CD8-positive, alpha-beta memory T cell (primary cell): ENCODE data around the gene DPM3. TPM values are rescaled to one million over a fixed set of nuclear protein-coding genes. Genes with fewer than 3 reads are reported as not detected.

Source experiments
- CTCF ChIA-PET: fragments of 350-600 bp; sonication (Branson Sonifier 250); formaldehyde crosslinking; loops from one replicate; lab custom pipeline; 2021; ENCODE audit warnings: antibody characterized with exemption; lab: Charles Lee
- POLR2A ChIA-PET: fragments of 350-600 bp; sonication (Branson Sonifier 250); formaldehyde crosslinking; loops from one replicate; lab custom pipeline; 2021; ENCODE audit warnings: antibody characterized with exemption; lab: Charles Lee
- DNase-seq, 5 donors: peaks; one replicate each; pipeline versions ENCODE4 v3.0.0 to v3.0.0-alpha.2; 2020 to 2022; ENCODE audit warnings: mixed read lengths in 1 of 5
- H3K27ac ChIP-seq: one replicate; pipeline ENCODE4 v1.7.0; 2013; ENCODE audit warnings: low read depth, mild to moderate bottlenecking, low read length, moderate library complexity
- H3K27me3 ChIP-seq: 2 replicates; pipeline ENCODE4 v1.7.0; 2013; ENCODE audit warnings: low read length, mild to moderate bottlenecking; ENCODE audit not compliant: insufficient read depth, poor library complexity, severe bottlenecking
- H3K36me3 ChIP-seq: 2 replicates; pipeline ENCODE4 v1.7.0; 2013; ENCODE audit warnings: mild to moderate bottlenecking, low read length, moderate library complexity; ENCODE audit not compliant: insufficient read depth
- H3K4me1 ChIP-seq: 2 replicates; pipeline ENCODE4 v1.7.0; 2013; ENCODE audit warnings: mild to moderate bottlenecking, low read length, moderate library complexity; ENCODE audit not compliant: insufficient read depth
- H3K4me3 ChIP-seq: 2 replicates; pipeline ENCODE4 v1.7.0; 2013; ENCODE audit warnings: mild to moderate bottlenecking, low read length
- H3K9me3 ChIP-seq: 2 replicates; pipeline ENCODE4 v1.7.0; 2013; ENCODE audit warnings: mild to moderate bottlenecking, low read length
- H3K27ac Mint-ChIP-seq, 8 donors: one replicate each; pipeline ENCODE4 v1.8.0; 2020 to 2021; ENCODE audit warnings: mixed read lengths in 8 of 8, mild to moderate bottlenecking in 6 of 8, inconsistent platforms in 3 of 8, moderate library complexity in 3 of 8
- H3K27me3 Mint-ChIP-seq, 2 donors: one replicate each; pipeline ENCODE4 v1.8.0; 2020 to 2021; ENCODE audit warnings: mixed read lengths in 2 of 2, mild to moderate bottlenecking in 1 of 2, moderate library complexity in 1 of 2
- H3K36me3 Mint-ChIP-seq, 3 donors: one replicate each; pipeline ENCODE4 v1.8.0; 2020 to 2021; ENCODE audit warnings: mixed read lengths in 3 of 3, inconsistent platforms in 1 of 3, mild to moderate bottlenecking in 1 of 3
- H3K4me1 Mint-ChIP-seq, 3 donors: one replicate each; pipeline ENCODE4 v1.8.0; 2020 to 2021; ENCODE audit warnings: mixed read lengths in 3 of 3, inconsistent platforms in 1 of 3, mild to moderate bottlenecking in 1 of 3
- H3K4me3 Mint-ChIP-seq, 7 donors: one replicate each; pipeline ENCODE4 v1.8.0; 2020 to 2021; ENCODE audit warnings: mixed read lengths in 7 of 7, mild to moderate bottlenecking in 6 of 7, moderate library complexity in 4 of 7, inconsistent platforms in 2 of 7
- H3K9me3 Mint-ChIP-seq, 5 donors: one replicate each; pipeline ENCODE4 v1.8.0; 2020 to 2022; ENCODE audit warnings: mixed read lengths in 5 of 5, mild to moderate bottlenecking in 3 of 5, moderate library complexity in 2 of 5, inconsistent platforms in 1 of 5
- polyA plus RNA-seq: library from polyadenylated mRNA; unstranded; fragments of 300-500 nt; fragmentation: Illumina TruSeq; gene quantifications from one replicate; pipeline ENCODE4 v1.2.3, GENCODE V29; 2021
- total RNA-seq, 2 experiments: library from RNA; stranded (reverse); gene quantifications; one replicate each; pipeline ENCODE4 v1.2.3, GENCODE V29; 2021

Gene DPM3
- total and polyA plus RNA-seq, 3 experiments from 2014 or later = 38.9 to 120 (median 40.9) TPM

- no peak overlapping the region for H3K4me3 ChIP-seq
- Mint-ChIP-seq H3K4me3 (peak overlapping the region in 5 of 7 donors; percentile 16 to 80 (median 44)), H3K27me3 (peaks cover 9 to 19% of the 10 kb centered on the region in 2 donors), H3K4me1 (peaks cover 26 to 37% (median 35%) of the 10 kb centered on the region in 3 donors), H3K9me3 (no peaks in the 10 kb centered on the region), H3K27ac (peak overlapping the region in 2 of 8 donors; percentile 2 to 30), H3K36me3 (peaks cover 0 to 10% (median 3%) of the 10 kb centered on the region in 3 donors)
- ChIA-PET CTCF (interaction anchor here (2.1 kb wide), 2 partner anchors 31 to 50 kb away, joined by 9 to 16 read pairs; partner anchors contain the start of gene KRTCAP2), POLR2A (no interaction called here)
- no peaks in the 10 kb centered on the region for H3K36me3 ChIP-seq
- DNase-seq = no peak
- no peaks in the 10 kb centered on the region for H3K27me3 ChIP-seq
- no peak overlapping the region for H3K27ac ChIP-seq
- H3K4me1 ChIP-seq = peaks cover 16% of the 10 kb centered on the region
- no peaks in the 10 kb centered on the region for H3K9me3 ChIP-seq
Measured at GRCh38 chr1:155141749-155142148, 1.4 kb upstream of the DPM3 start.

GRCh38 chr1:155140630-155140953 is 261 bp upstream of the DPM3 start:
- no peak for DNase-seq
- Histone ChIP-seq H3K27me3 (no peaks in the 10 kb centered on the region), H3K4me1 (peaks cover 18% of the 10 kb centered on the region), H3K27ac (no peak overlapping the region), H3K9me3 (no peaks in the 10 kb centered on the region), H3K4me3 (peak overlapping the region; percentile 90), H3K36me3 (no peaks in the 10 kb centered on the region)
- no peaks in the 10 kb centered on the region for H3K9me3 Mint-ChIP-seq
- H3K4me1 Mint-ChIP-seq = peaks cover 30 to 42% (median 41%) of the 10 kb centered on the region in 3 donors
- peak overlapping the region; percentile 82 to 98 (median 94) for H3K27ac Mint-ChIP-seq
- H3K27me3 Mint-ChIP-seq = peaks cover 8 to 11% of the 10 kb centered on the region in 2 donors
- H3K4me3 Mint-ChIP-seq = peak overlapping the region; percentile 89 to 100 (median 98)
- CTCF ChIA-PET = interaction anchor here (1.4 to 1.5 kb wide), 4 partner anchors 9 to 56 kb away, joined by 3 to 5 read pairs (median 4); partner anchors contain the start of gene KRTCAP2
- H3K36me3 Mint-ChIP-seq = peaks cover 0 to 15% (median 3%) of the 10 kb centered on the region in 3 donors
- POLR2A ChIA-PET = no interaction called here

- no peaks in the 10 kb centered on the region for H3K9me3 Mint-ChIP-seq
- ChIA-PET CTCF (interaction anchor here (1.4 to 1.8 kb wide), 2 partner anchors 36 to 47 kb away, joined by 4 to 6 read pairs; partner anchors contain the start of gene KRTCAP2), POLR2A (no interaction called here)
- Histone ChIP-seq H3K36me3 (no peaks in the 10 kb centered on the region), H3K27ac (peak overlapping the region; percentile 93), H3K4me3 (peak overlapping the region; percentile 44), H3K9me3 (no peaks in the 10 kb centered on the region), H3K4me1 (peaks cover 25% of the 10 kb centered on the region), H3K27me3 (no peaks in the 10 kb centered on the region)
- H3K27ac Mint-ChIP-seq = peak overlapping the region; percentile 94 to 100 (median 99)
- DNase-seq = no peak
- peak overlapping the region; percentile 94 to 100 (median 98) for H3K4me3 Mint-ChIP-seq
- peaks cover 0 to 5% of the 10 kb centered on the region in 2 donors for H3K27me3 Mint-ChIP-seq
- peaks cover 41 to 54% (median 54%) of the 10 kb centered on the region in 3 donors for H3K4me1 Mint-ChIP-seq
- H3K36me3 Mint-ChIP-seq = peaks cover 0 to 21% (median 3%) of the 10 kb centered on the region in 3 donors
Measured at GRCh38 chr1:155137154-155137949, 3.0 kb downstream of the DPM3 start.

GRCh38 chr1:155136748-155137147 is 3.6 kb downstream of the DPM3 start:
- H3K27me3 ChIP-seq = no peaks in the 10 kb centered on the region
- H3K9me3 ChIP-seq = no peaks in the 10 kb centered on the region
- peak overlapping the region; percentile 94 to 100 (median 99) for H3K27ac Mint-ChIP-seq
- peak overlapping the region; percentile 94 to 100 (median 97) for H3K4me3 Mint-ChIP-seq
- DNase-seq = peak in 1 of 5 donors; percentile 37
- peaks cover 0 to 21% (median 1%) of the 10 kb centered on the region in 3 donors for H3K36me3 Mint-ChIP-seq
- POLR2A ChIA-PET = interaction anchor here (0.9 kb wide), 1 partner anchor 36 kb away, joined by 5 read pairs; the partner anchor contains the start of gene KRTCAP2
- H3K27me3 Mint-ChIP-seq = peaks cover 0 to 3% of the 10 kb centered on the region in 2 donors
- peak overlapping the region; percentile 93 for H3K27ac ChIP-seq
- H3K4me3 ChIP-seq = peak overlapping the region; percentile 44
- H3K9me3 Mint-ChIP-seq = no peaks in the 10 kb centered on the region
- H3K4me1 ChIP-seq = peaks cover 25% of the 10 kb centered on the region
- peaks cover 41 to 54% (median 54%) of the 10 kb centered on the region in 3 donors for H3K4me1 Mint-ChIP-seq
- CTCF ChIA-PET = interaction anchor here (0.6 to 1.8 kb wide), 5 partner anchors 36 to 57 kb away, joined by 3 to 6 read pairs (median 3); partner anchors contain the start of gene KRTCAP2
- no peaks in the 10 kb centered on the region for H3K36me3 ChIP-seq

GRCh38 chr1:155135415-155136028 is 4.8 kb downstream of the DPM3 start, which contains the start of gene SLC50A1:
TSS of gene SLC50A1 (plus strand) at chr1:155135852. CDS start at chr1:155135912, 60 bp downstream.
- Mint-ChIP-seq H3K27ac (peak within 1 kb of the TSS; percentile 94 to 100 (median 99)), H3K4me1 (peaks cover 39 to 52% (median 52%) of the 10 kb centered on the region in 3 donors), H3K36me3 (peaks cover 0 to 21% (median 1%) of the 10 kb centered on the region in 3 donors), H3K27me3 (peaks cover 5 to 6% of the 10 kb centered on the region in 2 donors), H3K4me3 (peak within 1 kb of the TSS; percentile 94 to 100 (median 97)), H3K9me3 (no peaks in the 10 kb centered on the region)
- Histone ChIP-seq H3K27ac (peak within 1 kb of the TSS; percentile 93), H3K36me3 (no peaks in the 10 kb centered on the region), H3K4me3 (peak within 1 kb of the TSS; percentile 99), H3K27me3 (no peaks in the 10 kb centered on the region), H3K4me1 (peaks cover 23% of the 10 kb centered on the region), H3K9me3 (no peaks in the 10 kb centered on the region)
- ChIA-PET POLR2A (interaction anchor here (0.6 kb wide), 1 partner anchor 158 kb away, joined by 3 read pairs; no protein-coding TSS in a partner anchor), CTCF (interaction anchor here (0.6 to 1.7 kb wide), 11 partner anchors 9 to 551 kb away, joined by 3 to 11 read pairs (median 3); partner anchors contain the start of gene KRTCAP2)
- peak; percentile 90 to 93 (median 91) for DNase-seq

GRCh38 chr1:155134880-155135414 is 5.4 kb downstream of the DPM3 start:
- Histone ChIP-seq H3K27me3 (no peaks in the 10 kb centered on the region), H3K27ac (peak overlapping the region; percentile 93), H3K36me3 (no peaks in the 10 kb centered on the region), H3K9me3 (no peaks in the 10 kb centered on the region), H3K4me1 (peaks cover 23% of the 10 kb centered on the region), H3K4me3 (peak overlapping the region; percentile 99)
- Mint-ChIP-seq H3K36me3 (peaks cover 0 to 17% (median 1%) of the 10 kb centered on the region in 3 donors), H3K9me3 (no peaks in the 10 kb centered on the region), H3K4me3 (peak overlapping the region; percentile 94 to 100 (median 97)), H3K27ac (peak overlapping the region; percentile 94 to 100 (median 99)), H3K4me1 (peaks cover 36 to 47% (median 46%) of the 10 kb centered on the region in 3 donors), H3K27me3 (peaks cover 5 to 7% of the 10 kb centered on the region in 2 donors)
- ChIA-PET POLR2A (interaction anchor here (1.4 kb wide), 1 partner anchor 50 kb away, joined by 3 read pairs; no protein-coding TSS in a partner anchor), CTCF (interaction anchor here (0.6 to 1.7 kb wide), 10 partner anchors 10 to 84 kb away, joined by 3 to 11 read pairs (median 4); partner anchors contain the start of genes ADAM15 and KRTCAP2)
- peak in 1 of 5 donors; percentile 25 for DNase-seq

- CTCF ChIA-PET = interaction anchor here (1.0 to 1.2 kb wide), 4 partner anchors 11 to 83 kb away, joined by 3 to 8 read pairs (median 3); partner anchors contain the start of gene ADAM15
- H3K27me3 Mint-ChIP-seq = peaks cover 7 to 12% of the 10 kb centered on the region in 2 donors
- H3K4me1 Mint-ChIP-seq = peaks cover 32 to 46% (median 41%) of the 10 kb centered on the region in 3 donors
- H3K36me3 ChIP-seq = no peaks in the 10 kb centered on the region
- no peak for DNase-seq
- no peaks in the 10 kb centered on the region for H3K27me3 ChIP-seq
- no peaks in the 10 kb centered on the region for H3K9me3 Mint-ChIP-seq
- peak overlapping the region; percentile 94 to 100 (median 97) for H3K4me3 Mint-ChIP-seq
- peaks cover 25% of the 10 kb centered on the region for H3K4me1 ChIP-seq
- peaks cover 0 to 17% (median 1%) of the 10 kb centered on the region in 3 donors for H3K36me3 Mint-ChIP-seq
- H3K27ac Mint-ChIP-seq = peak overlapping the region; percentile 94 to 100 (median 99)
- no peak overlapping the region for H3K27ac ChIP-seq
- no peak overlapping the region for H3K4me3 ChIP-seq
- no peaks in the 10 kb centered on the region for H3K9me3 ChIP-seq
- POLR2A ChIA-PET = interaction anchor here (1.4 kb wide), 1 partner anchor 50 kb away, joined by 3 read pairs; no protein-coding TSS in a partner anchor
Measured at GRCh38 chr1:155134322-155134721, 6.0 kb downstream of the DPM3 start.
